Panc1 (cell line): ENCODE measurements around the gene ADAMTSL2. TPM values are rescaled to one million over a fixed set of nuclear protein-coding genes. Genes with fewer than 3 reads are reported as not detected.

ENCODE experiments used
- ATAC-seq: fragments of 200-7000 bp; cut with Tn5 transposase; 2 replicates; pipeline ENCODE4 v1.9.1; 2020; ENCODE audit warnings: mild to moderate bottlenecking, moderate library complexity
- BruUV-seq: library from RNA; stranded (reverse); fragments of 400-500 nt; replicated peaks from 2 replicates; lab custom pipeline; 2021; lab: Mats Ljungman, UMichigan
- CTCF ChIA-PET: fragments of 300-600 bp; sonication (Branson Sonifier 250); formaldehyde crosslinking; loops from one replicate; lab custom pipeline; 2022; ENCODE audit warnings: antibody characterized with exemption; lab: Charles Lee
- POLR2A ChIA-PET: fragments of 300-600 bp; sonication (Branson Sonifier 250); formaldehyde crosslinking; loops from one replicate; lab custom pipeline; 2022; ENCODE audit warnings: antibody characterized with exemption; lab: Charles Lee
- DNase-seq: peaks from one replicate; pipeline ENCODE4 v3.0.0-alpha.2; 2010; ENCODE audit warnings: low read depth, low spot score
- H3K27ac ChIP-seq: 2 replicates; pipeline ENCODE4 v1.5.1; 2011; ENCODE audit warnings: mild to moderate bottlenecking, low read length, inconsistent platforms
- H3K27me3 ChIP-seq: fragments of 200-500 bp; sonication (Bioruptor generic); 2 replicates; pipeline ENCODE4 v1.6.0; 2014; ENCODE audit warnings: low read length, inconsistent platforms; ENCODE audit not compliant: control insufficient read depth, insufficient read depth
- H3K36me3 ChIP-seq: fragments of 200-500 bp; sonication (Bioruptor generic); 2 replicates; pipeline ENCODE4 v1.5.1; 2014; ENCODE audit warnings: inconsistent platforms, mild to moderate bottlenecking, low read length, moderate library complexity; ENCODE audit not compliant: control insufficient read depth, insufficient read depth
- H3K4me1 ChIP-seq: 2 replicates; pipeline ENCODE4 v1.5.1; 2011; ENCODE audit warnings: inconsistent platforms, mild to moderate bottlenecking, low read length, moderate library complexity; ENCODE audit not compliant: control insufficient read depth, insufficient read depth
- H3K4me3 ChIP-seq, 2 experiments: 2 replicates each; pipeline ENCODE4 v1.5.1; 2011 to 2012; ENCODE audit warnings: low read depth in 2 of 2, low read length in 2 of 2, mild to moderate bottlenecking in 2 of 2, inconsistent platforms in 1 of 2, moderate library complexity in 1 of 2
- H3K9me3 ChIP-seq: fragments of 200-500 bp; sonication (Bioruptor generic); 2 replicates; pipeline ENCODE4 v1.5.1; 2014; ENCODE audit warnings: low read depth, mild to moderate bottlenecking, inconsistent platforms, low read length, moderate library complexity; ENCODE audit not compliant: control insufficient read depth, insufficient read depth
- POLR2AphosphoS5 ChIP-seq: IDR thresholded peaks from 2 replicates; pipeline ENCODE4 v1.6.1; 2012; ENCODE audit warnings: mild to moderate bottlenecking, low read depth, low read length, moderate library complexity
- SIN3A ChIP-seq: IDR thresholded peaks from 2 replicates; pipeline ENCODE4 v1.6.1; 2012; ENCODE audit warnings: low read depth, mild to moderate bottlenecking, low read length, moderate library complexity, borderline replicate concordance; ENCODE audit not compliant: insufficient read depth
- TCF7L2 ChIP-seq: IDR thresholded peaks from 2 replicates; pipeline ENCODE4 v1.6.1; 2011; ENCODE audit warnings: mild to moderate bottlenecking, low read depth, low read length, inconsistent platforms
- in situ Hi-C: cut with HindIII; loops from 2 replicates; pipeline ENCODE4 v1.10.0; 2016; ENCODE audit warnings: low sequenced_read_pairs, low pct_unique_long_range_greater_than_20kb
- intact Hi-C: fragments of 100-400 bp; cut with micrococcal nuclease; formaldehyde crosslinking; loops from one replicate; pipeline ENCODE4 v1.10.0; 2022; ENCODE audit not compliant: unreplicated experiment
- total RNA-seq: library from RNA; stranded (reverse); gene quantifications from one replicate; pipeline ENCODE4 v1.2.1, GENCODE V29; 2021; ENCODE audit not compliant: unreplicated experiment
- TF ChIP-seq, protein P1 (sequence below), 2 experiments: IDR thresholded peaks; 2 replicates each; pipeline ENCODE4 v1.6.1; 2011 to 2012; ENCODE audit warnings: low read depth in 2 of 2, control low read depth in 1 of 2, low read length in 1 of 2, mild to moderate bottlenecking in 1 of 2, moderate library complexity in 1 of 2; ENCODE audit not compliant: insufficient read depth in 1 of 2
- TF ChIP-seq, protein P2 (sequence below): fragments of 450-650 bp; IDR thresholded peaks from 2 replicates; pipeline ENCODE4 v1.5.1; 2017; ENCODE audit warnings: mild to moderate bottlenecking

ADAMTSL2 gene
- total RNA-seq, 1 experiment from 2014 or later = 0.10 TPM

DNA sequence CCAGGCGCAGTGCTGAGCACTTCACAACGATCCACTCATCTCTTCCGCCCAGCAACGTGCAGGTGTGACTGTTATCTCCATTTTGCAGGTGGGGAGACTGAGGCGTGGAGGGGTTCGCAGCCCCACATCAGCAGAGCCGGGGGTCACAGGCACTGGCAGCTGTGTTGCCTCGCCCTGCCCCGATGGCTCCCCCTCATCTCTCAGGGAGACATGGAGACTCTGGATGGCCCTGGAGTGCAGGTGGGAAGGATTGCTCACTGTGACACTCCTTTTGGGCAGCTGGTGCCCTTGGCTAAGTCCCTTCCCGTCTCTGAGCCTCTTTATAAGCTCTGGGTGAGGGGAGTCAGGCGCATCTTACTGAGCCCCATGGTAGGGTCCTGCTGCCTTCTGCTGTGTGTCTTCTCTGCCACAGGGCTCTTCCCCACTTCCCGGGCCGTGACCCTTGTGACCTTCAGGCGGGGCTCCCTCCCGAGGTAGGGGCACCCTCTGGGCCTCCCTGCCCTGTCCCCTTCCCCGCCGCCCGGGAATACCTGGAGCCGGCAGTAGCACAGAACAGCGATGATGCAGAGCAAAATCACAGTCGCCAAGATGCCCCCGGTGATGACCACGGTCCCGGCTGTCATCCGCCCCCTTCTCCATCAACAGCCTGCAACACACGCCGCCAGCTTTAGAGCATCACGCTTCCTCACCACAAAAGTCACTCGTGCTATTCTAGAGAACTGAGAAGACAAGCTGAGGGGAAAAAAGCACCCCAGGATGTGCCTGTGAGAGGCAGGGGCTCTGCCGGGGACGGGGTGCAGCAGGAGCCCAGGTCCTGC is 45.3 kb downstream of the ADAMTSL2 start:
- H3K27me3 ChIP-seq = no peaks in the 10 kb centered on the region
- no peak for ATAC-seq

DNA sequence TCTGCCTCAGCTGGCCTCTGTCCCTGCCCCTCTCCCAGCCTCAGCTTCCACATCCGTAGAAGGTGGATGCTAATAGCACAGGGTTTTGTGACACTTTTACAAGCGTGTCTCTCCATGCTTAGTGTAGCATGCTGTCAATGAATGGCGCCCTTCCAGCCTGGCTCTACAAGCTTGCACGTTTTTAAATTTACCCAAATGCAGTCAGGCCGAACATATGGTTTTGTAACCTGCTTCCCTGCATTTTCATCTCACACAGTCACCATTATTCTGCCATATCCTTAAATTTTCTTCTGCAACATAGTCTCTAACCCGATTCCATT is 45.9 kb downstream of the ADAMTSL2 start:
- no peak overlapping the region for H3K4me3 ChIP-seq
- H3K27me3 ChIP-seq = no peaks in the 10 kb centered on the region
- in situ Hi-C loops = no loop called here
- TF ChIP-seq, protein P1, sequence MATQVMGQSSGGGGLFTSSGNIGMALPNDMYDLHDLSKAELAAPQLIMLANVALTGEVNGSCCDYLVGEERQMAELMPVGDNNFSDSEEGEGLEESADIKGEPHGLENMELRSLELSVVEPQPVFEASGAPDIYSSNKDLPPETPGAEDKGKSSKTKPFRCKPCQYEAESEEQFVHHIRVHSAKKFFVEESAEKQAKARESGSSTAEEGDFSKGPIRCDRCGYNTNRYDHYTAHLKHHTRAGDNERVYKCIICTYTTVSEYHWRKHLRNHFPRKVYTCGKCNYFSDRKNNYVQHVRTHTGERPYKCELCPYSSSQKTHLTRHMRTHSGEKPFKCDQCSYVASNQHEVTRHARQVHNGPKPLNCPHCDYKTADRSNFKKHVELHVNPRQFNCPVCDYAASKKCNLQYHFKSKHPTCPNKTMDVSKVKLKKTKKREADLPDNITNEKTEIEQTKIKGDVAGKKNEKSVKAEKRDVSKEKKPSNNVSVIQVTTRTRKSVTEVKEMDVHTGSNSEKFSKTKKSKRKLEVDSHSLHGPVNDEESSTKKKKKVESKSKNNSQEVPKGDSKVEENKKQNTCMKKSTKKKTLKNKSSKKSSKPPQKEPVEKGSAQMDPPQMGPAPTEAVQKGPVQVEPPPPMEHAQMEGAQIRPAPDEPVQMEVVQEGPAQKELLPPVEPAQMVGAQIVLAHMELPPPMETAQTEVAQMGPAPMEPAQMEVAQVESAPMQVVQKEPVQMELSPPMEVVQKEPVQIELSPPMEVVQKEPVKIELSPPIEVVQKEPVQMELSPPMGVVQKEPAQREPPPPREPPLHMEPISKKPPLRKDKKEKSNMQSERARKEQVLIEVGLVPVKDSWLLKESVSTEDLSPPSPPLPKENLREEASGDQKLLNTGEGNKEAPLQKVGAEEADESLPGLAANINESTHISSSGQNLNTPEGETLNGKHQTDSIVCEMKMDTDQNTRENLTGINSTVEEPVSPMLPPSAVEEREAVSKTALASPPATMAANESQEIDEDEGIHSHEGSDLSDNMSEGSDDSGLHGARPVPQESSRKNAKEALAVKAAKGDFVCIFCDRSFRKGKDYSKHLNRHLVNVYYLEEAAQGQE (IDR thresholded peaks at IDR 0.05; ENCODE audit: insufficient read depth in 1 of 2, low read depth in 2 of 2, low read length in 1 of 2) = no peak
- TF ChIP-seq POLR2AphosphoS5 (no peak), SIN3A (no peak), TCF7L2 (no peak)
- TF ChIP-seq, protein P2, sequence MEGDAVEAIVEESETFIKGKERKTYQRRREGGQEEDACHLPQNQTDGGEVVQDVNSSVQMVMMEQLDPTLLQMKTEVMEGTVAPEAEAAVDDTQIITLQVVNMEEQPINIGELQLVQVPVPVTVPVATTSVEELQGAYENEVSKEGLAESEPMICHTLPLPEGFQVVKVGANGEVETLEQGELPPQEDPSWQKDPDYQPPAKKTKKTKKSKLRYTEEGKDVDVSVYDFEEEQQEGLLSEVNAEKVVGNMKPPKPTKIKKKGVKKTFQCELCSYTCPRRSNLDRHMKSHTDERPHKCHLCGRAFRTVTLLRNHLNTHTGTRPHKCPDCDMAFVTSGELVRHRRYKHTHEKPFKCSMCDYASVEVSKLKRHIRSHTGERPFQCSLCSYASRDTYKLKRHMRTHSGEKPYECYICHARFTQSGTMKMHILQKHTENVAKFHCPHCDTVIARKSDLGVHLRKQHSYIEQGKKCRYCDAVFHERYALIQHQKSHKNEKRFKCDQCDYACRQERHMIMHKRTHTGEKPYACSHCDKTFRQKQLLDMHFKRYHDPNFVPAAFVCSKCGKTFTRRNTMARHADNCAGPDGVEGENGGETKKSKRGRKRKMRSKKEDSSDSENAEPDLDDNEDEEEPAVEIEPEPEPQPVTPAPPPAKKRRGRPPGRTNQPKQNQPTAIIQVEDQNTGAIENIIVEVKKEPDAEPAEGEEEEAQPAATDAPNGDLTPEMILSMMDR = no peak
- H3K27ac ChIP-seq = no peak overlapping the region
- no TSS peak for BruUV-seq
- DNase-seq (no peak), ATAC-seq (no peak)
- intact Hi-C loops = no loop called here
- peaks cover 6% of the 10 kb centered on the region; the same call in 1 of the 2 replicates for H3K4me1 ChIP-seq
- ChIA-PET CTCF (no interaction called here), POLR2A (no interaction called here)
- H3K9me3 ChIP-seq = no peaks in the 10 kb centered on the region
- no peaks in the 10 kb centered on the region for H3K36me3 ChIP-seq

More for the DNA sequence above, 45.3 kb downstream of the ADAMTSL2 start:
- H3K4me1 ChIP-seq = peaks cover 6% of the 10 kb centered on the region; the same call in 1 of the 2 replicates
- intact Hi-C loops (no loop called here), in situ Hi-C loops (no loop called here)
- no peak overlapping the region for H3K27ac ChIP-seq
- no peak for DNase-seq
- TF ChIP-seq, protein P2 = no peak
- TF ChIP-seq POLR2AphosphoS5 (no peak), TCF7L2 (no peak), SIN3A (no peak)
- TF ChIP-seq, protein P1 (IDR thresholded peaks at IDR 0.05; ENCODE audit: insufficient read depth in 1 of 2, low read depth in 2 of 2, low read length in 1 of 2) = no peak
- ChIA-PET CTCF (no interaction called here), POLR2A (no interaction called here)
- no TSS peak for BruUV-seq
- H3K9me3 ChIP-seq = no peaks in the 10 kb centered on the region
- no peaks in the 10 kb centered on the region for H3K36me3 ChIP-seq
- H3K4me3 ChIP-seq = no peak overlapping the region
